COR-L47 (cell line): Measurements from ENCODE around the gene ICAM1.
"Not testable (repeated sequence)": the region's sequence is repeated elsewhere in the genome, so short reads cannot be mapped to it uniquely, and the experiment has no call there.

ENCODE experiments used
- DNase-seq: peaks from one replicate; lab custom pipeline; 2025; lab: John Stamatoyannopoulos, UW

ICAM1 gene

GRCh38 chr19:10241826-10242449 lies 29.0 kb upstream of the ICAM1 start:
- DNase-seq, result not testable (repeated sequence)

- no peak for DNase-seq
Observed at GRCh38 chr19:10243606-10244005, 27.3 kb upstream of the ICAM1 start.

DNA sequence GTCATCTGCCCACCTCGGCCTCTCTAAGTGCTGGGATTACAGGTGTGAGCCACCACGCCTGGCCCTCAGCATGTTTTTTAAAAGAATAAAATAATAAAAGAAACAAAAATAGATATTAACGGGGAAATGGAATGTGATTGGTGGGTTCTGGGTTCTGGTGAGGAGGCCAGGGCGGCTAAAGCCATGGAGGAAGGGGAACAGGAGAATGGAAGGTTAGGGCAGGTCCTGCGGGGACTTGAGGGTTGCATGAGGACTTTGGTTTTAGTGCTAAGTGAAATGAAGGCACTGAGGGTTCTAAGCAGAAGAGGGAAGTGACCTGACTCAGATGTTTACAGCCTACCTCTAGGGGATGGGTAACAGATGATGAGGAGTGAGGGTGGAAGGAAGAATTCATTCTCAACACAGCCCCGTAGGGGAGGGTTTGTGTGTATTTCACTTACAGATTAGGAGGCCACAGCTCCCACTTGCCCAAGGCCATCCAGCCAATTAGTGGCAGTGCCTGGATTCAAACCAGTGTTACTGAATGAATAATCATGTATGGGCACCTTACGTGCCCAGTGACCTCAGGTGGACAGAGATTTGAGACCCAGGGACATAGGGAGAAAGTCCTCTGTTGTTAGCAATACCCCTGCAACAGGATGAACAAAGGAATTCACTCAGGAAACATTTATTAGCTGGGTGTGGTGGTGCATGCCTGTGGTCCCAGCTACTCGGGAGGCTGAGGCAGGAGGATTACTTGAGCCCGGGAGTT lies 25.6 kb upstream of the ICAM1 start:
- DNase-seq, result no peak

- DNase-seq, result no peak
Observed at GRCh38 chr19:10246511-10246910, 24.4 kb upstream of the ICAM1 start.

GRCh38 chr19:10251792-10252694 lies 18.9 kb upstream of the ICAM1 start, which contains the start of gene MRPL4:
TSS of gene MRPL4 (plus strand) at chr19:10252214. CDS start at chr19:10252254, 40 bp downstream.
- peak; percentile 98 for DNase-seq

- DNase-seq, result no peak
Observed at GRCh38 chr19:10252707-10253106, 18.2 kb upstream of the ICAM1 start.

- DNase-seq, result no peak
Observed at GRCh38 chr19:10254244-10254643, 16.7 kb upstream of the ICAM1 start.

- no peak for DNase-seq
Observed at GRCh38 chr19:10255358-10255757, 15.6 kb upstream of the ICAM1 start.

- DNase-seq, result no peak
Observed at GRCh38 chr19:10256551-10256950, 14.4 kb upstream of the ICAM1 start.

- DNase-seq, result no peak
Observed at GRCh38 chr19:10256970-10257615, 13.8 kb upstream of the ICAM1 start.

- no peak for DNase-seq
Observed at GRCh38 chr19:10258080-10258710, 12.7 kb upstream of the ICAM1 start.

DNA sequence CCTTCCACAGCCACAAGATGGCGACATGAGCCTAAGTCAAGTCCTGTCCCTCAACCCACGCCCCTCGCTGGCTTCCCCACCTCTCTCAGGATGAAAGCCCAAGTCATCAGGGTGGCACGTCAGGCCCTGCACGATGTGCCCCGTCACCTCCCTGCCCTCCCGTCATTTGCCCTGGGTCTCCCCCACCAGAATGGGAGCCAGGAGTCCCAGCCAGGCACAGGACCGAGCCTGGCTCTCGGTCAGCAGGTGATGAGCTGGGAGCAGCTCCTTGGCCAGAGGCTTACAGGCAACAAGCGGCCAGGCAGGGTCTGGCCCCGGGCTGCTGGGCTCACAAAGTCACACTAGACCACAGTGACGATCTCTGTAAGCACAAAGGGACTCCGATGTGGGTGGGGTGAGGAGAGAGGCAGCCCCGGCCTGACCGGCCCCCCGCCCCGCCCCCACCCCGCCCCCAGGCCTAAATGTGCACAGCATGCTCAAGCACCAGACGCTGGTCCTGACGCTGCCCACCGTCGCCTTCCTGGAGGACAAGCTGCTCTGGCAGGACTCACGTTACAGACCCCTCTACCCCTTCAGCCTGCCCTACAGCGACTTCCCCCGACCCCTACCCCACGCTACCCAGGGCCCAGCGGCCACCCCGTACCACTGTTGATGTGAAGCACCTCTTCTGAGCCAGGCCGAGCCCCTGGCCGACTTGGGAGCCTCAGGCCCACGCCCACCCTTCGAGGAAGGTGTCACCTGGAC lies 11.6 kb upstream of the ICAM1 start:
- DNase-seq, result peak; percentile 82

DNA sequence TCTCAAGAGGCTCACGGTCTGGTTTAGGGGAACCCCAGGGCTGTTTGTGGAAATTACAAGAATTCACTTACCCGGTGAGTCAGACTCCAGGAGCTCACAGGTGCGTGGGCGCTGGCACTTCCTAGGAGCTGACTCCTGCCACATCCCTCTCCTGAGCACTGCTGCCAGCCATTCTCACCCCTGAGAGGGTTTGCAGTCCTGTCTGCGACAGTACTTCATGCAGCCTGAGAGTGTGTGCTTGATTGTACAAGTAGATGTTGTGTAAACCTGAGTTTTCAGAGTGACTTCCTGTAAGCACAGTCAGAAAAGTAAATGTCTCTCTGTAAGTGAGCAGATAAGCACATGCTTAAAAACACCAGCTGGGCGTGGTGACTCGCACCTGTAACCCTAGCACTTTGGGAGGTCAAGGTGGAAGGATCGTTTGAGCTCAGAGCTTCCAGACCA lies 10.8 kb upstream of the ICAM1 start:
- DNase-seq, result no peak

DNA sequence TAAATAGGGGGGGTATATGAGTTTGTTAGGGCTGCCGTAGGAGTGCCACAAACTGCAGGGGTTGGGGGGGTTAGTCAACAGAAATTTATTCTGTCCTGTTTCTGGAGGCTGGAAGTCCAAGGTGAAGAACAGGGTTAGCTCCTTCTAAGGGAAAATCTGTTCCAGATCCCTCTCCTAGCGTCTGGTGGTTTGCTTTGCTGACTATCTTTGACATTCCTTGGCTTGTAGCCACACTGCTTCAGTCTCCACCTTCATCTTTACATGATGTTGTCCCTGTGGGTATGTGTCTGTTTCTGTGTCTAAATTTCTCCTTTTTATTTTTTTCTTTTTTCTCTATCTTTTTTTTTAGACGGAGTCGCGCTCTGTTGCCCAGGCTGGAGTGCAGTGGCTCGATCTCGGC lies 8.1 kb upstream of the ICAM1 start:
- no peak for DNase-seq

DNA sequence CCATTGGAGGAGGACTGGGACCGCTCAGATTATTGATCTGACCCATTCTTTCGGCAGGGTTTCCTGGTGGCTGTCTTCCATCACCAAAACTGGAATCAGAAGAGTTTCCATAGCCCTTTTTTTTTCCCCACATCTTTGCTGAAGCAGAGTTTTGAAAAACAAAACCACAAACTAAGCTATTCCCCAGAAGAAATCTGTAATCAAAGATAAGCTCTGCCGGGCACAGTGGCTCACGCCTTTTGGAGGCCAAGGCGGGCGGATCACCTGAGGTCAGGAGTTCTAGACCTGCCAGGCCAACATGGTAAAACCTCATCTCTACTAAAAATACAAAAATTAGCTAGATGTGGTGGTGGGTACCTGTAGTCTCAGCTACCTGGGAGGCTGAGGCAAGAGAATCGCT lies 4.2 kb upstream of the ICAM1 start:
- no peak for DNase-seq

- no peak for DNase-seq
Observed at GRCh38 chr19:10268071-10268470, 2.8 kb upstream of the ICAM1 start.

GRCh38 chr19:10269333-10270179 lies 1.4 kb upstream of the ICAM1 start:
- peak; percentile 45 for DNase-seq

GRCh38 chr19:10270180-10270615 lies 722 bp upstream of the ICAM1 start:
- DNase-seq, result no peak

DNA sequence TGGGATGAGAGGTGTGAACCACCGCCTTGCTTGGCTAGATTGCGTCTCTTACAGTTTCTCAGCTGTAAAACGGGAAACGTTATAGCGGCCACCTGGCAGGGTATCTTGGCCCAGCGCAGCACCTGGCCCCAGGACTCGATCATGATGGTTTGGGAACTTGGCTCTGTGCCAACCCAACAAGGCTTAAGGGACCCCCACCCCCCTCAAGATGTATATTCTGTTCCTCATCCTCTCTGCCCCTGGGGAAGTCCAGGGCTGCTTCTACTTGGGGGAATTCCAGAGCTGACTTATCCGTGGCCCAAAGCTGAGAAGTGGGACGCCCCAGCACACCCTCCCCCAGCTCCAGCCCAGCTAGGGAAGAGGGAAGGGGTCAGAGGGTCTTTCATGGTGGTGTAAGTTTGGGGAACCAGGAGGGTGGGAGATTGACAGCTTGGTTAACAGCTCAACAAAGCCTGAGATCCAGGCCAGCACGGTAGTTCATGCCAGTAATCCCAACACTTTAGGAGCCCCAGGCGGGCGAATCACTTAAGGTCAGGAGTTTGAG lies 695 bp downstream of the ICAM1 start:
- DNase-seq, result no peak

GRCh38 chr19:10274589-10274988 lies 3.7 kb downstream of the ICAM1 start:
- DNase-seq, result no peak
